HG02678 (cell line): Measurements from ENCODE around the gene ITSN2.

Source experiments
- ATAC-seq: cut with Tn5 transposase; IDR thresholded peaks from one replicate; pipeline ENCODE4 v1.9.1; 2021; ENCODE audit warnings: mild to moderate bottlenecking, moderate library complexity; ENCODE audit not compliant: unreplicated experiment

The ITSN2 gene

DNA sequence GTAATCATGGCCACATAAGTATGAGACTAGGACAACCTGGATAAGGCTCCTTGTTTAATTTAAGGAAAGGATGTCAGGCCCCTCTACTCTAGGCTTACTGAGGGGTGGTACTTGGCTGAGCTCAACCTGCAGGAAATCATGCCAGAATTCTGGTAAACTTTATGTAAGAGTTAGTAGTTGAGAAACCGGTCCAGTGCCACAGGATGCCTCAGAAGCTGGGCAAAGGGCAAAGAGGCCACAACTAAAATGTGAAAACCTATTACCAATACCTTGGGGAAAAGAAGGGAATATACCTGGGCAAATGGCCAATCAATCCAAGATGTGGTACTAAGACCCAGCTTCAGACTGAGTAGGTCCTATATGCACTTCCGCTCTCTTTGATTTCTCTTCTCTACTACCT lies 86.7 kb downstream of the ITSN2 start:
- ATAC-seq: no peak

DNA sequence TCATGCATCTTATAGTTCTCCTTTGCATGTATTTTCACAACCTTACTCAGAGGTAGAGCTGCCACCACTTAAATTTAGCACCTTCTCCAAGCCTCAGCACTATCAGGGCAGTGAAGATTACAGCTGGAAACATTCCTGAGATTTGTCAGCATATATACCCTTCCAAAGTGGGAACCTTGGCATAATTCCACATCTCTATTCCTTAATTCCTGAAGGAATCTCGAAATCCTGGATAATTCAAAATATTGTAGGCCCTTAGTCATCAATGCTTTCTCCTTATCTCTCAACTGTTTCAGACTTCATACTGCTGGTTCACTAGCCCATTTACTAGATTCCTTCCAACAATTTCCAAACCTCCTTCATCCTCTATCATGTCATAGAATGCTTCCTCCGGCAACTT lies 87.4 kb downstream of the ITSN2 start:
- no peak for ATAC-seq

DNA sequence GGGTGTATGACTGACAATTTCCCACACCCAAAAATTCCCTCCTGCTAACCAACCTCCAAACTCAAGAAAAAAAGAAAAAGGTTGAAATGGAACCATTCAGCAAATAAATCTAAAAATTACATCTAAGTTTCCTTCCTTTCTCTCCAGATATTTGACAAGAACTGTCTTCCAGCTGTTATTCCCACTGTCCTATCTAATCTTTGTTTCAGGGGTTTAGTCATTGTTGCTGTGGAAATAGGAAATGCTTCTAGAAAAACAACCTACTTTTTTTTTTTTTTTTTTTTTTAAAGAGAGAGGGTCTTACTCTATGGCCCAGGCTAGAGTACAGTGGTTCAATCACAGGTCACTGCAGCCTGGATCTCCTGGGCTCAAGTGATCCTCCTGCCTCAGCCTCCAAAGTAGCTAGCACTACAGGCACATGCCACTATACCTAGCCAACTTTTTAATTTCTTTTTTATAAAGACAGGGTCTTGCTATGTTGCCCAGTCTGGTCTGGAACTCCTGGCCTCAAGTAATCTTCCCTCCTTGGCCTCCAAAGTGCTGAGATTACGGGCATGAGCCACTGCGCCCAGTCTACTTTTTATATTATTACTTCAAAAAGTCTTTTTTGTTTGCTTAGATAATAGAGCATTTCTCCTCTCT lies 88.1 kb downstream of the ITSN2 start:
- ATAC-seq: no peak

DNA sequence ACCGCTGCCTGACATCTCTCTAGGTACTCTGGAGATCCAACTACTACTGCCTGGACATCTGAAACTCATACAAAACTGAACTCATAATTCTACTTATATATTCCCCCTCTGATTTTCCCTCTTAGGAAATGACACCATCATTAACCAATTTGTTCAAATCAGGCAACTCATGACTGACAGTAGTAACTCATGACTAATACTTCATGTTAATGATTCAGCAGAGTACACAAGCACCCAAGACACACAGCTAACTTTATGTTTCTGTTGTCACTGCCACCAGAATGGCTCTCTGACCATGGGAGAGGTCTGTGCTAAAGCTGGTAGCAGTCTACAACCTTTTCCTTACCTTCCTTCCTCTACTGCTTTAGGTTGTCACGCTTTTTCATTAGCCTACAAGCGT lies 91.1 kb downstream of the ITSN2 start:
- no peak for ATAC-seq

DNA sequence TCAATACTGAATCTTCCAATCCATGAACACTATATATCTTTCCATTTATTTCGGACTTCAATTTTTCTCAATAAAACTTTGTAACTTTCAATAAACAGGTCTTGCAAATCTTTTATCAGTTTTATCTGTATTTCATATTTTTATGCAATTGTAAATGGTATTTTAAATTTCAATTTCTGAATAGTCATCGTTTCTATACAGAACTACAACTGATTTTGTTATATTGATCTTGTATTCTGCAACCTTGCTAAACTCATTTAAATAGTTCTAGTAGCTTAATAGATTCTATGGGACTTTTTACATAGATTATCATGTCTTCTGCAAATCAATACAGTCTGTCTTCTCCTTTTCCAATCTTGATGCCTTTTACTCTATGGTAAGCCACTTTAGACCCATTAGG lies 95.1 kb downstream of the ITSN2 start:
- ATAC-seq: no peak

DNA sequence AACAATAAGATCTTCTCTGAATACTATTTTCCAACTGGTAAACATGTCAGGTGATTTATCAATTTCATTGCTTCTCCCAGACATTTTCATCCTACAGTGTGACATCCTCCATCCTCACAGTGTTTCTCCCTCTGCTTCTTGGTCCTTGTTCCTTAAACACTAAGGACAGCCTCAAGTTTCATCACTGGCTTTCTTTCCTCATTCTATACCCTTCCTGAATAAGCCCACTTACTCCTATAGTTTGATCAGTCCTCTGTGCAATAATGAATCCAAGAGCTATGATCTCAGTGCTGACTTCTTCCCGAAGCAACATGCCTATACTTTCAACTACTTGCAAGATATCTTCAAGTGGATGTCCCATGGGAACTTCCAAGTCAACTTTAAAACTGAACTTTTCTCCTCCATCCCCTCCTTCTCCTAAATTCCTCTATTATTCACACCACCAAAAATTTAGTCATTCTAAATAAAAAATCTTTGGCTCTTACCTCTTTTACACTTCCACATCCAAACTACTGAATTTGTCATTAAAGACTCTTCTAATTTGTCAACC lies 97.8 kb downstream of the ITSN2 start:
- ATAC-seq: no peak

DNA sequence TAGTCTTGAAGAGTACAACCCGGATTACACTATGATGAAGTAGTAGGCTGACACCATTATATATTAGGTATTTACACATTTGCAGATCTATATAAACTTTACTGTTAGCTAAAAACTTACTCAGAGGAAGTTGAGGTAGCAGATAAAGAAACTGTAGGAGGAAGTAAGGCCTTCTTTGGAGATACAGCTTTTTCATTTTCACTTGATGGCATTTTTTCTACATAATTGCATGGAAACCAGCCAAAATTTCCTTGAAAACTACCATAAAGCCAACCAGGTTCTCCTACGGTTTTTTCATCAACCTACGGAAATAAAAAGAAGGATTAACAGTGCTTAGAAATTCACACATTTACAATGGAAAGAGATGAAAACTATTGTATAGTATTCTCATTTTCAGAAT lies 98.9 kb downstream of the ITSN2 start:
- no peak for ATAC-seq

DNA sequence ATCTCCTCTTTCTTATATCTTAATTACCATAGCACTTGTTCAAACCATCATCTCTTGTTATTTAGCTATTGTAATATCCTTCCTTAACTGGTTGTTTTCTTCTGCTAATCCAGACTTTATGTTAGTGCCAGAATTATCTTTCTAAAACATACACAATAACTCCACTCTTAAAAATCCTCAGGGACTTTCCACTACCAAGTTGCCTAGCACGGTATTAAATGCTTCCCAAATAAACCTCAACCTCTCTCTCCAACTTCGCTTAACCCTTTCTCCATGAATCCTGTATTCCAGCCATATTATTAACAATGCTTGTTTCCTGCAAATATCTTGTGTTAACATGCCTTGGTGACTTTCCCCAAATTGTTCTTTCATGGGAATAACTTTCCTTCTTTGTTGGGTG lies 101.0 kb downstream of the ITSN2 start:
- ATAC-seq: no peak

DNA sequence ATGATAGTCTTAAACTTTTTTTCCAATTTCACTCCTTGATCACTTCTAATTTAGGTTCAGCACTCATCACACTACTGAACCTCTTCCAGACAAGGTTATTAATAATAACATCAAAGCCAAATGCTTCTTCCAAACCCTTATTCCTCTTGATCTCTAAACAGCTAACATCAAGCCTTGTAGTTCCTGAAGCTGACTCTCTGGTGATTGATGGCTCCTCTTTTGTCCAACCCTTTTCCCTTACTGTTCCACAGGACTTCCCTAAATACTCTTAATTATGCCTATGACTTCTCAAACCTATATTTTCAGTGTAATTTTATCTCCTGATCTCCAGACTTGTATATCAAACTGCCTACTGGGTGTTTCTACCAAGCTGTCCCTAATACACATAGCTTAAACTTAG lies 101.6 kb downstream of the ITSN2 start:
- no peak for ATAC-seq

DNA sequence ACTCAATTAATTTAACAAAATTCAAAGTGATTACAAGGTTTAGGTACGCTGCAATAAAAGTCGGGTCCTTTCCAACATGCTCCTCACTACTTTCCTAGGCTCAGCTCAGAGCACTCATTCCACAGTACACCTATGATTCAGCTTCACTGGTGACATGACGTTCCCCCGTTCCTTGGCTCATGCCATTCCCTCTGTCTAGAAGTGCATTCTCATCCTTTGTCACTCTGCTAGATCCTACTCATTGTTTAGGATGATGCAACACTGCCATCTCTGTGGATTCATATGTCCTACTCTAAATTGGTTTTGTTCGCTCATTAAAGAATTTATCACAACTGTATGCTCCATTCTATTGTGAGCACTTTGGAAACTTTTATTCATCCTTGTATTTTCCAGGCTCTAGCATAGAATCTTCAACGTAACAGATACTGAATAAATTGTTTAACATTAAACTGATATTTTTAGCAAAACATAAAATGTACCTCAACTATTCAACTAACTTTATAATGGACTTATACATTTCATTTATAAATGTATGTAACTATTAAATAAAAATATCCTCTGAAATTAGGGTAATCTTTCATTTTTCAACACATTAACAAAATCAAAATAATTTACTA lies 106.9 kb downstream of the ITSN2 start:
- no peak for ATAC-seq

DNA sequence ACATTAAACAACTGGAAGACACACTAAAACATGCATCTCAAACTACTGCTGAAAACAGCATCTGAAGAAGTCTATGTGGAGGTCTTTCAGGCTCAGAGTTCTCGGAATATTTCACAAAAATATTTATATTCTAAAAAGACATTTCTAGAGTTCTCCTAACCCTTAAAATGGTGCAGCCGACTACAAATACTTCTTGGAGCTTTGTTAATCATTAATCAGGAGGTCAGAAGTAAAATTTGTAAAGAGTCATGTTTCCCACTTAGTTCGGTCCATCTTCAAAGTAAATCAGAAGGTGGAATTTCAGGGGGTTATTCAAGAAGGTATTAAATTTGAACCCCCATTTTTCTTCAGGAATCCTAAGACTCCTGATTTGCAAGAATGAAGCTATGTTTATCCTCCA lies 112.7 kb downstream of the ITSN2 start:
- no peak for ATAC-seq

DNA sequence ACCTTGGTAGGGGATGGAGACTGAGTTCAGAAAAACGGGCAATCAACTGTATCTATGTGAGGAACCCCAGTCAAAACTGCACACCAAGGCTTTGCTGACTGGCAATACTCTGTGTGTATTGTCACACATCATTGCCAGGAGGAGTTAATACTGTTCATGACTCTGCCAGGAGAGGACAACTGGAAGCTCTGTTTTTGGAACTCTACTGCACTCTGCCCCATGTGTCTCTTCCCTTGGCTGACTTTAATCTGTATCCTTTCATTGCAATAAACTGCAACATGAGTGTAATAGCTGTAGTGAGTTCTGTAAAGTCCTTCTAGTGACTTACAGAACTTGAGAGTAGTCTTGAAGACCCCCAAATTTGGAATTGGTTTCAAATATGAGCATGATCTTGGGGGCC lies 113.2 kb downstream of the ITSN2 start:
- no peak for ATAC-seq

DNA sequence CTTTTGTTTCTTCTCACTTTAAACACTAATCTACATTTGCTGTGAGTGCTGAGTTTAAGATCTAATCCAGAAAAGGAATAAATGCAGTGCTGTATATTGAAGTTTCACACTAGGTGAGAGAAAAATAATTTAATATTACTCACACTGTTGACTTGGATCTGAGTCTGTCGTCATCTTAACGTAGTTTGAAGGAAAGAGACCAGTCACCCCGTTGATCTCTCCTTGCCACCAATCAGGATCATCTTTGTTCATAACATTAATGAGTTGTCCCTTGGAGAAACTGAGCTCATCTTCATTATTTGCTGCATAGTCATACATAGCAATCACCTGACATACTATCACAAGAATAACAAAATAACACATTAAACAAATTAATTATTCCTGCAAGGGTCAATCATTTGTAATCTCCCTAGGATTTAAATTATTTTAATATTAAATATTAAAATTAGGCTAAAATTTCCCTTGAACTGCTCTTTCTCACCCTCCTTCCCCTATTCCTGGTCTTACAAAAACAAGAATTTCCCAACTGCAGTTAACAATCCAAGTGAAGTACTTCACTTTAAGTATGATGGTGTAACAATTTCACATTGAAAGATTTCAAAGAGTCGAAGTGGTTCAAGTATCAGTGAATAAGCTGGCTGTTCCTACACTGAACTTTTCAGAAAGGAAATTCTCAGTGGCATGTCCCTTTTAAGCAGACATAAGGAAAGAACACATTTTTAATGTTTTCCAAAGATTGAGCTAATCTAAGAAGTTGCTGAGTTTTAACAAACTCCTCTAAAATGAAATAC lies 114.2 kb downstream of the ITSN2 start:
- ATAC-seq: no peak

DNA sequence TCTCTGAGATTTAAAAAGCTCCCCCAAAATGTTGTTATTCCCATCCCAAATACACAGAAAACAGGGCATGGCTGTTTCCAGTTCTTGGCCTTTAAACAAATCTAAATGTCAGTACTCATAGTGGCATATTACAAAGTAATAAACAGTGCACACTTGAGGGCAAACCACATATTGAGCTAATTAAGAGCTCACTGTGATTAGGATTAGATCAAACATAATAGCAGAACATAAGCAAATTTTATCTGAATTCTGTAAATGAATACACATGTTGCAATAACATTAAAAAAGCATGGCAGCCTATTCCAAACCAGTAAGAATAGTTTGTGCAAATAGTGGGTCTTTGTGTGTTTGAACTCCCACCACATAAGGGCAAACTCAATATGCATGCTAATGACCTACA lies 118.8 kb downstream of the ITSN2 start:
- no peak for ATAC-seq

DNA sequence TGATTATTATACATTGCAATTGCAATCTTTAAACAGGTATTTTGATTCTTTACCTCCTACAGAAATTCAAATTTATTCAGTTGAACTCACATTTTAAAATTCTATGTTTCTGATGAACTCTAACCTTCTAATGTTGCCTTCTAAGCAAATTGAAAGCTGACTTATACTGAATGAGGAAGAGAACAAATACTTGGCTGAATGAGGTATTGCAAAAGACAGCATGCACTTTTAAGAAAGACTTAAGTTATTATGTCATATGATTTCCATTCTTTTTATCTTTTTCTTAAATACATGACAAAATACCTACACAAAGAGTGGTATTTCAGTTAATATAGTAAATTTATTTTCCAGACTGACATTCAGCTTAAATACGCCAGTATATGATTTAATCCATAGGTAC lies 120.8 kb downstream of the ITSN2 start:
- ATAC-seq: no peak

DNA sequence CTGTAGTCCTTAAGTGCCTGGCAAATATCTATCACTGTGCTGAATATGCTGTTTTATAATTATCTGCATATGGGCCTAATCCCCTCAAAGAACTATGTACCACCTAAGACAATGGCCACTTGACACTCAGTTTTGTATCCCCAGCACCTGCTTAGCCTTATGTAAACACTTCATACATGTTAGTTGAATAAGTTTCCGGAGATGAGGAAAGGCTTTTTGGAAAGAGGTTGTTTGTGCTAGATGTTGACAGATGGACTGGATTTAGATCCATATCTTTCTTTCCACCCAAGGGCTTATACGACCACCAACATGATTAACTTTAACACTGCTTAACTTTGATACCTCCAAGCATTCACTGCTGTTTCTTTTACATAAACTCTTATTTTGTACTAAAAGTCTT lies 122.2 kb downstream of the ITSN2 start:
- ATAC-seq: no peak

DNA sequence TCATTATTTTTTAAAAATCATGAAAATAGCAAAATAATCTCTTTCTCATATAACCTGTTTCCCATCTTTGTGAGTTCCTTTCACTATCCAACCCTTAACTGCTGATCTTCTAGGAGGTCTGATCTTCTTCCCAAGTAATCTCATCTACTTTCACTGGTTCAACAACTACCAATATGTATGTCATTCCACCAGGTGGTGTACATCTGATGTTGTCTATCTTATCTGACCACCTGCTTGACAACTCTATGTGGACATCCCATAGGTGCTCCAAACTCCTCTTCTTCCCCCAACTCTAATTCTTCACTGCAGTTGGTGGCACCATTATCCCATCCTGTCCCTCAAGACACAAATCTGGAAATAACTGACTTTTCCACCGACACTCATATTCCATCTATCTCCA lies 123.0 kb downstream of the ITSN2 start:
- ATAC-seq: no peak

DNA sequence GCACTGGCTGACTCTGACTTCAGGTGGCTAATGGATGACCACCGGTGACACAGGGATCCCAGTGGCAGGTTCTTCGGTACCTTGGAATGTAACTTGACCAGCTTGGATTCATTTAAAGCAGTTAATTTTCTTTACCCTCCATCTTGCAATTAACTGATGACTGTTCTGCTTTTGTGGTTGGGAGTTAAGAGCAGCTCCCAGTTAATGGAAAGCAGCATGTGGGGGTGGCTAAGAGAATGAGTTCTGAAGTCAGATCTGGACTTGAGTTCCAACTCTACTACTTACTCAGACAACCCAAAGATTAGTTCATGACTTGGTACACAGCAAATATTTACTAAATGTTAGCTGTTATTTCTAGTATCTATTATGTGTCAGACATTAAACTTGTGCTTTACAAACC lies 127.0 kb downstream of the ITSN2 start:
- ATAC-seq: no peak

DNA sequence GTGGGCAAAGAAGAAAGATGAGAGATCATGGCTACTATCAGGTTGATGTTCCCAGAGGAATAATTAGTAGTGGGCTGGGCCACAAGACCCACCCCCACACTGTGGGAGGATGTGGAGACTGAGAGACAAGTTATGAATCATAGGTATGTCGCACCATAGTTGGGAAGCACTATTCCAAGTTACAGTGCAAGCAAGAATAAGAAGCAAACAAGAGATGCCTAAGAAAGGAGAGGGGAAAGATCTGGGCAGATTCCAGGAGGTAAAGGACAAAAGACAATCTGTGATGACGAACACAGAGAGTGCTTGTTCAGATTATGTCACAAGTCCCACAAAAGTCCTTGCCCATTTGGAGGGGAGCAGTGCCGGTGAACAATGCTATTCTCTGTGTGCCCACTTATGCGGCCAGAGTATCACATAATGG lies 128.9 kb downstream of the ITSN2 start:
- no peak for ATAC-seq

DNA sequence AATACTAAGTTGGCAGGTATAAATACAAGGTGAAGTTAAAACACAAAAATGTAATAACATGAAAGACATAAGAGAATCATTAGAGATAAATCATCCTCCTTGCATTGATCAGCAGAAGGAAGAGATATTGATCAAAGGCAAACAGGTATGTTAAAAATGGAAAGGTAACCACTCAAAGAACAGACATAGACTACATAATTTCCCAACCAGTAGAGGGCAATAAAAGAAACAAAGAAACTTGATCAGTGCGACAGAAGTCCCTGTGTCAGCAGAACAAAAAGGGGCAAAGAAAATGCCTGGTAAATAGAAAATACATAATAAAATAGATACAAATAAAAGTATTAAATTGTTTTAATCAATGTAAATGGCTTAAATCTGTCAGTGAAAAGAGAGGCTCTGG lies 131.9 kb downstream of the ITSN2 start:
- ATAC-seq: no peak

DNA sequence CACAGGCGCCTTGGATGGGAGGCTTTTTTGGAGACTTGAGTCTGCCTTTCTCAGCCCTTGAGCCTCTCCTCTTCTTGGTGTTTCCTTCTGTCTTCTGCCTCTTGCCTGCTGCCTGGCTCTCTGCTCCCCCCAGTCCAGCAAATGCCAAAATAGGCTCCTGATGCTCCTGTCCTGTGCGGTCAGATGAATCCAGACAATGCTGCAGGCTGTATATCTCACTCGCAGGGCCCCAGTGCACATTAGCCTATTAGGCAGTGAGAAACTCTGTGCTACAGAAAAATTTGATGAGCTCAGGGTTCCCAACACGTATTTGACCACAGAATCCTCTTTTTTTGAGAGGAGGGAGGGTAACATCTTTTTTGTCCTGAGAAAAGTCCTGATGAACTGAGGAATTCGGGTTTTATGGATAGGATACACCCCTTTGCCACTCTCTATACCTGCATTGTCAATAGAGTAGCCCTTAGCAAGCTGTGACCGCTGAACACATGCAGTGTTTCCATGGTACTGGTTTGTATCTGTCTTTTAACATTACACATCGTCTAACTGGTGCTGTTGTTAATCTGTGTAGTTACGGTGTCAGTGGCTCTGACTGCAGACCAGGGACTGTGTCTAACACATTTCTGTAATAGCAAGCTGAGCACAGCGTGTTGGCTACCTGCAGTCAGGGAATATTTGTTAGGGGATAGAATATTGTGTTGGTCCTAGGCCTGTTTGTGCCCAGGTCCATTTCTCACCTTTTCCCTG lies 134.7 kb downstream of the ITSN2 start:
- no peak for ATAC-seq
